ENCODE results near the gene USHBP1. TPM values are rescaled to one million over a fixed set of nuclear protein-coding genes. Genes with fewer than 3 reads are reported as not detected.

USHBP1 gene
- total RNA-seq, 2 experiments from 2014 or later, result not detected

GRCh38 chr19:17219286-17219685, 45.3 kb downstream of the USHBP1 start:
- CTCF ChIA-PET, result interaction anchor here (2.7 kb wide), 1 partner anchor 16 kb away, joined by 8 read pairs; no protein-coding TSS in a partner anchor

GRCh38 chr19:17216058-17216670, 48.4 kb downstream of the USHBP1 start:
- Mint-ChIP-seq H3K4me3 (peak overlapping the region; percentile 88), H3K27ac (peak overlapping the region; percentile 94), H3K36me3 (ENCODE audit: low read depth) (peaks cover 51% of the 10 kb centered on the region), H3K4me1 (ENCODE audit: low read depth) (peaks cover 11% of the 10 kb centered on the region), H3K27me3 (no peaks in the 10 kb centered on the region), H3K9me3 (no peaks in the 10 kb centered on the region)
- POLR2A ChIA-PET, result interaction anchor here (0.9 to 3.9 kb wide), 12 partner anchors 10 to 204 kb away, joined by 3 to 97 read pairs (median 18); partner anchors contain the start of genes ANO8, BABAM1, DDA1 and HAUS8
- Histone ChIP-seq H3K27me3 (ENCODE audit: control insufficient read depth in 1 of 2, insufficient read depth in 2 of 2, low read length in 2 of 2) (no peaks in the 10 kb centered on the region), H3K4me1 (ENCODE audit: insufficient read depth, low read length) (peaks cover 22% of the 10 kb centered on the region), H3K36me3 (ENCODE audit: insufficient read depth, low read length) (peaks cover 34% of the 10 kb centered on the region), H3K4me3 (ENCODE audit: low read length) (peak overlapping the region; percentile 93), H3K27ac (ENCODE audit: low read depth in 1 of 2, low read length in 2 of 2) (no peak overlapping the region), H3K9me3 (ENCODE audit: control insufficient read depth in 1 of 2, insufficient read depth in 1 of 2, low read length in 2 of 2) (peaks cover 0 to 5% of the 10 kb centered on the region in 2 experiments)
- CTCF ChIA-PET, result interaction anchor here (2.5 to 2.7 kb wide), 2 partner anchors 19 to 20 kb away, joined by 8 to 12 read pairs; no protein-coding TSS in a partner anchor
- intact Hi-C loops (cut with DNase I, micrococcal nuclease), result no loop called here
- no peak for TF ChIP-seq CTCF (IDR thresholded peaks at IDR 0.05)
- DNase-seq (peak in 1 of 14 experiments; percentile 35), ATAC-seq (ENCODE audit: poor library complexity) (no peak)

More at GRCh38 chr19:17219286-17219685, 45.3 kb downstream of the USHBP1 start:
- Histone ChIP-seq H3K4me3 (ENCODE audit: low read length) (no peak overlapping the region), H3K36me3 (ENCODE audit: insufficient read depth, low read length) (peaks cover 17% of the 10 kb centered on the region), H3K27ac (ENCODE audit: low read depth in 1 of 2, low read length in 2 of 2) (no peak overlapping the region), H3K27me3 (ENCODE audit: control insufficient read depth in 1 of 2, insufficient read depth in 2 of 2, low read length in 2 of 2) (no peaks in the 10 kb centered on the region), H3K9me3 (ENCODE audit: control insufficient read depth in 1 of 2, insufficient read depth in 1 of 2, low read length in 2 of 2) (peaks cover 0 to 5% of the 10 kb centered on the region in 2 experiments), H3K4me1 (ENCODE audit: insufficient read depth, low read length) (peaks cover 20% of the 10 kb centered on the region)
- Mint-ChIP-seq H3K4me3 (peak overlapping the region; percentile 14), H3K27me3 (no peaks in the 10 kb centered on the region), H3K36me3 (ENCODE audit: low read depth) (peaks cover 37% of the 10 kb centered on the region), H3K4me1 (ENCODE audit: low read depth) (peaks cover 10% of the 10 kb centered on the region), H3K27ac (no peak overlapping the region), H3K9me3 (no peaks in the 10 kb centered on the region)
- POLR2A ChIA-PET, result interaction anchor here (0.7 kb wide), 1 partner anchor 25 kb away, joined by 3 read pairs; no protein-coding TSS in a partner anchor
- no peak for TF ChIP-seq CTCF (IDR thresholded peaks at IDR 0.05)
- no peak for DNase-seq
- no peak for ATAC-seq (ENCODE audit: poor library complexity)
- intact Hi-C loops (cut with DNase I, micrococcal nuclease), result no loop called here

- H3K4me3 Mint-ChIP-seq, result peak within 1 kb of the TSS; percentile 88
- DNase-seq (peak; percentile 80 to 95 (median 85)), ATAC-seq (ENCODE audit: poor library complexity) (peak; percentile 98)
- H3K27me3 ChIP-seq (ENCODE audit: control insufficient read depth in 1 of 2, insufficient read depth in 2 of 2, low read length in 2 of 2), result no peaks in the 10 kb centered on the region
- peak within 1 kb of the TSS; percentile 93 for H3K4me3 ChIP-seq (ENCODE audit: low read length)
- H3K4me1 Mint-ChIP-seq (ENCODE audit: low read depth), result peaks cover 11% of the 10 kb centered on the region
- intact Hi-C loops (cut with DNase I, micrococcal nuclease), result loop anchor here (1.0 to 2.0 kb wide), 6 partner anchors 11 to 140 kb away; partner anchors contain the start of genes OCEL1 (in 2 of the 2), BABAM1 (in 1 of the 2), GTPBP3 (in 1 of the 2) and HAUS8 (in 1 of the 2)
- ChIA-PET CTCF (interaction anchor here (1.0 to 2.5 kb wide), 3 partner anchors 21 to 148 kb away, joined by 3 to 12 read pairs (median 3); no protein-coding TSS in a partner anchor), POLR2A (interaction anchor here (0.6 to 3.9 kb wide), 21 partner anchors 9 to 1796 kb away, joined by 3 to 97 read pairs (median 5); partner anchors contain the start of genes AKAP8L, ANO8, BABAM1 and DDA1)
- peak within 1 kb of the TSS; percentile 94 for H3K27ac Mint-ChIP-seq
- H3K9me3 Mint-ChIP-seq, result no peaks in the 10 kb centered on the region
- H3K4me1 ChIP-seq (ENCODE audit: insufficient read depth, low read length), result peaks cover 22% of the 10 kb centered on the region
- peak within 1 kb of the TSS; percentile 74 to 97 for H3K27ac ChIP-seq (ENCODE audit: low read depth in 1 of 2, low read length in 2 of 2)
- no peaks in the 10 kb centered on the region for H3K27me3 Mint-ChIP-seq
- no peak for TF ChIP-seq CTCF (IDR thresholded peaks at IDR 0.05)
- peaks cover 42% of the 10 kb centered on the region for H3K36me3 ChIP-seq (ENCODE audit: insufficient read depth, low read length)
- peaks cover 52% of the 10 kb centered on the region for H3K36me3 Mint-ChIP-seq (ENCODE audit: low read depth)
- peaks cover 0 to 5% of the 10 kb centered on the region in 2 experiments for H3K9me3 ChIP-seq (ENCODE audit: control insufficient read depth in 1 of 2, insufficient read depth in 1 of 2, low read length in 2 of 2)
These were observed 49.2 kb downstream of the USHBP1 start, which contains the start of gene USE1 for GRCh38 chr19:17215127-17215971. USE1 (plus strand) TSS chr19:17215357; CDS start chr19:17215406, 49 bp downstream.

Measured in CD4-positive, alpha-beta T cell (primary cell).